Body of pancreas (tissue), 4 donors: ENCODE results near the gene MYL2. TPM values are rescaled to one million over a fixed set of nuclear protein-coding genes. Genes with fewer than 3 reads are reported as not detected.

Experiments used
- ATAC-seq: fragments of 150-250 bp; one replicate; pipeline ENCODE4 v1.9.1; 2016
- DNase-seq, 4 donors: peaks; one replicate each; pipeline ENCODE4 v3.0.0-alpha.2; 2019
- H3K27ac ChIP-seq, 4 donors: fragments of 200-600 bp; sonication (generic); 1 replicate in 3 of 4; 2 replicates in 1 of 4; pipeline versions ENCODE4 v1.5.1 to v1.6.1; 2016 to 2019; ENCODE audit warnings: mild to moderate bottlenecking in 1 of 4, mixed read lengths in 1 of 4, moderate library complexity in 1 of 4
- H3K27me3 ChIP-seq, 2 donors: fragments of 200-600 bp; sonication (generic); one replicate each; pipeline ENCODE4 v1.6.0; 2016; ENCODE audit warnings: mild to moderate bottlenecking in 1 of 2
- H3K36me3 ChIP-seq, 2 donors: fragments of 200-600 bp; sonication (generic); replicated peaks in 1 of 2; 2 replicates each; pipeline ENCODE4 v1.5.1; 2016; ENCODE audit warnings: low read depth in 2 of 2; ENCODE audit not compliant: insufficient read depth in 1 of 2
- H3K4me1 ChIP-seq: fragments of 200-600 bp; sonication (generic); one replicate; pipeline ENCODE4 v1.6.0; 2016
- H3K4me3 ChIP-seq, 2 donors: fragments of 200-600 bp; sonication (generic); 1 replicate in 1 of 2; 2 replicates in 1 of 2; pipeline ENCODE4 v1.5.1; 2016 to 2019
- H3K9me3 ChIP-seq, 3 donors: fragments of 200-600 bp; sonication (generic); 1 replicate in 2 of 3; 2 replicates in 1 of 3; pipeline ENCODE4 v1.5.1; 2016
- POLR2A ChIP-seq, 3 donors: fragments of 450-650 bp; IDR thresholded peaks; one replicate each; pipeline ENCODE4 v1.6.1; 2016; ENCODE audit warnings: antibody characterized with exemption in 3 of 3, mild to moderate bottlenecking in 2 of 3
- WGBS, 2 donors: methylation state at CpG; one replicate each; pipeline ENCODE4 v1.1.5; 2017; 5-methylcytosine and 5-hydroxymethylcytosine counted together
- intact Hi-C: fragments of 100-400 bp; cut with DNase I; formaldehyde crosslinking; loops from one replicate; pipeline ENCODE4 v1.15.1; 2023
- total RNA-seq, 2 donors: library from RNA; depleted of rRNA; stranded (reverse); fragments of >200 nt; gene quantifications; one replicate each; pipeline ENCODE4 v1.1.0, GENCODE V29; 2016
- TF ChIP-seq, protein P1 (sequence below), 7 experiments: fragments of 450-650 bp in 4 of 7; fragments of 200-600 bp in 3 of 7; sonication (generic) in 3 of 7; IDR thresholded peaks; one replicate each; pipeline ENCODE4 v1.5.1; 2016 to 2019; ENCODE audit warnings: antibody characterized with exemption in 7 of 7

MYL2 gene, protein sequence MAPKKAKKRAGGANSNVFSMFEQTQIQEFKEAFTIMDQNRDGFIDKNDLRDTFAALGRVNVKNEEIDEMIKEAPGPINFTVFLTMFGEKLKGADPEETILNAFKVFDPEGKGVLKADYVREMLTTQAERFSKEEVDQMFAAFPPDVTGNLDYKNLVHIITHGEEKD
- not detected for total RNA-seq

DNA sequence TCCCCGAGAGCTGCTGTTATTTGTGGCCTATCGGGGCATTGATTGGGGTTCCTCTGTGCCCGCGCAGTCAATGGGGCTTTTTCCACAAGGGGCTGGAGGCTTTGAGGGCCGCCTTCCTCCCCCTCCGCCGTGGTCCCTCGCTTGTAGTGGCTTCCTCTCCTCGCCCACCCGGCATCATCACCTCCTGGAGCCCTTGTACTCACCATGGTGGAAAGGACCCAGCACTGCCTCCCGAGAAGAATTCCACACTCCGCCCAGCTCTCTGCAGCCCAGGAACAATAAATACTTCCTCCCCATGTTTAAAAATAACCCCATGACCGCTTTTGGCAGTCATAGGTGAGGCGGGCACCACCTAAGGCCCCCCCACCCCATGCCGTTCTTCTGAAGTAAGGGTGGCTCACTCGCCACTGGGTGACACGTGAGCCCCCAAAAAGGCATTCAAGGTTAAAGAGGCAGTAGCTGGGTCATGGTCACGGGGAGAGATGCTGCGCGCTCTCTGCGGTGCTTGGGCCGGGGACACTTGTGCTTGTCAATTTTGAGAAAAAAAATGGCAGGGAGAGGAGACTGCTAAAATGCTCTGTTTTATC, at the start of gene MYL2:
Gene MYL2, minus strand, starts transcription at position 256 of the 587 bp plus-strand sequence. Its CDS starts 50 bp downstream, at position 206.
- no peaks in the 10 kb centered on the region for H3K27me3 ChIP-seq
- H3K4me3 ChIP-seq, result no peak within 1 kb of the TSS
- H3K27ac ChIP-seq, result no peak within 1 kb of the TSS
- DNase-seq (no peak), ATAC-seq (no peak)
- intact Hi-C loops, result no loop called here
- H3K9me3 ChIP-seq, result no peaks in the 10 kb centered on the region
- no peaks in the 10 kb centered on the region for H3K4me1 ChIP-seq
- TF ChIP-seq, protein P1, sequence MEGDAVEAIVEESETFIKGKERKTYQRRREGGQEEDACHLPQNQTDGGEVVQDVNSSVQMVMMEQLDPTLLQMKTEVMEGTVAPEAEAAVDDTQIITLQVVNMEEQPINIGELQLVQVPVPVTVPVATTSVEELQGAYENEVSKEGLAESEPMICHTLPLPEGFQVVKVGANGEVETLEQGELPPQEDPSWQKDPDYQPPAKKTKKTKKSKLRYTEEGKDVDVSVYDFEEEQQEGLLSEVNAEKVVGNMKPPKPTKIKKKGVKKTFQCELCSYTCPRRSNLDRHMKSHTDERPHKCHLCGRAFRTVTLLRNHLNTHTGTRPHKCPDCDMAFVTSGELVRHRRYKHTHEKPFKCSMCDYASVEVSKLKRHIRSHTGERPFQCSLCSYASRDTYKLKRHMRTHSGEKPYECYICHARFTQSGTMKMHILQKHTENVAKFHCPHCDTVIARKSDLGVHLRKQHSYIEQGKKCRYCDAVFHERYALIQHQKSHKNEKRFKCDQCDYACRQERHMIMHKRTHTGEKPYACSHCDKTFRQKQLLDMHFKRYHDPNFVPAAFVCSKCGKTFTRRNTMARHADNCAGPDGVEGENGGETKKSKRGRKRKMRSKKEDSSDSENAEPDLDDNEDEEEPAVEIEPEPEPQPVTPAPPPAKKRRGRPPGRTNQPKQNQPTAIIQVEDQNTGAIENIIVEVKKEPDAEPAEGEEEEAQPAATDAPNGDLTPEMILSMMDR (IDR thresholded peaks at IDR 0.05), result no peak
- no peak for TF ChIP-seq POLR2A (IDR thresholded peaks at IDR 0.05)
- H3K36me3 ChIP-seq, result no peaks in the 10 kb centered on the region
- 56% methylated on average over 22 of the region's 22 CpGs for WGBS, 2 donors

- intact Hi-C loops, result no loop called here
- Histone ChIP-seq H3K27ac (no peak overlapping the region), H3K4me1 (no peaks in the 10 kb centered on the region), H3K27me3 (no peaks in the 10 kb centered on the region), H3K4me3 (no peak overlapping the region), H3K9me3 (no peaks in the 10 kb centered on the region), H3K36me3 (no peaks in the 10 kb centered on the region)
- 62 to 66% methylated on average over 23 of the region's 23 CpGs for WGBS, 2 donors
- DNase-seq (no peak), ATAC-seq (no peak)
- TF ChIP-seq, protein P1 (IDR thresholded peaks at IDR 0.05), result no peak
- no peak for TF ChIP-seq POLR2A (IDR thresholded peaks at IDR 0.05)
Observed at GRCh38 chr12:110966081-110966760, 45.8 kb upstream of the MYL2 start.

GRCh38 chr12:110965574-110965973, 45.2 kb upstream of the MYL2 start:
- TF ChIP-seq, protein P1 (IDR thresholded peaks at IDR 0.05), result no peak
- no peak for TF ChIP-seq POLR2A (IDR thresholded peaks at IDR 0.05)
- H3K27me3 ChIP-seq, result no peaks in the 10 kb centered on the region
- ATAC-seq, result no peak

DNA sequence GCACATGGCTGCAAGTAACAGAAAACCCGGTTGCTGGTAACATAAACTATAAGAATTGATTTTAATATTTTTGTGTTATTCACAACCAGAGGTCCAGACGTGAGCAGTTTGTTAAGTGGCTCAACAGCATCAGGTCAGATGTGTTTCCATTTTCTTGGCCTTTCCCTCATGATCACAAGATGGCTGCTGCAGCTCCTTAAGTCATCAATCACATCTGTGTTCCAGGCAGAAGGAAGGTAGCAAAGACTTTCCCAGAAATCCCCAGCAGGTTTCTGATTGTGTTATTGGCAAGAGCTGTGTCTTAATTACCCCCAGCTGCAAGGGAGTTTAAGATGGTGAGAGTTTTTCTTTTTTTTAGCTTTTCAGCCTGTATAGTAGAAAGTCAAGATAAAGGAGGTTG, 40.4 kb upstream of the MYL2 start:
- H3K27me3 ChIP-seq, result no peaks in the 10 kb centered on the region
- H3K9me3 ChIP-seq, result no peaks in the 10 kb centered on the region
- no peak for TF ChIP-seq POLR2A (IDR thresholded peaks at IDR 0.05)
- TF ChIP-seq, protein P1 (IDR thresholded peaks at IDR 0.05), result no peak
- DNase-seq (no peak), ATAC-seq (no peak)
- no peaks in the 10 kb centered on the region for H3K4me1 ChIP-seq
- H3K4me3 ChIP-seq, result no peak overlapping the region
- no peak overlapping the region for H3K27ac ChIP-seq
- no peaks in the 10 kb centered on the region for H3K36me3 ChIP-seq
- 75 to 79% methylated on average over 2 of the region's 2 CpGs for WGBS, 2 donors
- intact Hi-C loops, result no loop called here

More at GRCh38 chr12:110965574-110965973, 45.2 kb upstream of the MYL2 start:
- Histone ChIP-seq H3K27ac (no peak overlapping the region), H3K36me3 (no peaks in the 10 kb centered on the region), H3K4me1 (no peaks in the 10 kb centered on the region), H3K9me3 (no peaks in the 10 kb centered on the region), H3K4me3 (no peak overlapping the region)
- intact Hi-C loops, result no loop called here
- DNase-seq, result no peak
- 65 to 72% methylated on average over 12 of the region's 12 CpGs for WGBS, 2 donors
